Measurements from ENCODE around the gene SLC47A2.

DNA sequence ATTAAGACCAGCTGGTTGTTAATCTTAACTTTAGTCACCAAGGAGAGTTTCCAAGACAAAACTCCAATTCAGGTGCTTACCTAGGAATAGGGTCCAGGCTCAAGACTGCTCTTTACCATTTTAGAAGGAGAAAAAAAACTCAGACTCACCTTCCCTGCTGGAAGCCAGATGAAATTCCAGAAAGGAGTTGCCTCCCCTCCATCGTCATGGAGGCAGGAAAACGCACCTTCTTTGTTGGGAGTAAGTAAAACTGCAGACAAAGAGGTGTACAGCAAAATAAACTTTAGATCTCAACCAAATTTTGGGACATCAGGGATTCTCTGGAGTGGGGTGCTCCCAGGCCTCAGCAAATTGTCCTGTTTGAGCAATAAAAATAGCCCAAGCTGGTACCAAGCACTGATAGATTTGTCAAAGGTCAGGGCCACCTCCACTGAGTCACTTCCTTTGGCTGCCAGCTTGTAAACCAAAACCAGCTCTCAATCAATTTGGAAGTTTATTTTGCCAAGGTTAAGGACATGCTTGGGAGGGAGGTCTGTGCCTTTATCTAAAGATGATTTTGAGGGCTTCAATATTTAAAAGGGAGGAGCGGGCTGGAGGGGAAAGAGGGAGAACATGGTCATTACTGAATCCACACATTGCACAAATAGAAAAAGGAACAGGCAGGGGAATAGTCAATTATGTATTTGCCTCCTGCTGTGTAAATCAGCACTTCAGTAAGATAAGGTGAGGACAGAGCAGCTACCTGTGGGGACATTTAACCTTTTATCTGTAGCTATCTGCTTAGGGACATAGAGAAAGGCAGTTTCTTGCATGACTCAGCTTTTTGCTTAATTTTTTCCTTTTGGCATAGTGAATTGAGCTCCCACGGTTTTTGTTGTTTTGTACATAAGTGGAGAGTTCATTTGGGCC lies 69.3 kb downstream of the SLC47A2 start:
- no peak for TF ChIP-seq EZH2 (IDR thresholded peaks at IDR 0.05; ENCODE audit: insufficient read depth, poor library complexity, severe bottlenecking)
- no peak for TF ChIP-seq EZH2phosphoT487 (IDR thresholded peaks at IDR 0.05; ENCODE audit: insufficient read depth, low read depth)
